Spleen (tissue), 11 donors: ENCODE measurements around the gene AMIGO1. TPM values are rescaled to one million over a fixed set of nuclear protein-coding genes. Genes with fewer than 3 reads are reported as not detected.

Source experiments
- DNase-seq: peaks from one replicate; pipeline ENCODE4 v3.0.0-alpha.2; 2020
- H3K27ac ChIP-seq, 8 donors: fragments of 200-600 bp; sonication (generic) in 7 of 8; 1 replicate in 4 of 8; 2 replicates in 4 of 8; pipeline versions ENCODE4 v1.5.0 to v1.8.0; 2016 to 2021; ENCODE audit warnings: inconsistent platforms in 4 of 8, mild to moderate bottlenecking in 4 of 8, moderate library complexity in 1 of 8
- H3K27me3 ChIP-seq, 7 donors: fragments of 200-600 bp; sonication (generic) in 6 of 7; replicated peaks in 1 of 7; 1 replicate in 4 of 7; 2 replicates in 3 of 7; pipeline versions ENCODE4 v1.5.0 to v1.8.0; 2016 to 2021; ENCODE audit warnings: inconsistent platforms in 3 of 7, mild to moderate bottlenecking in 1 of 7
- H3K36me3 ChIP-seq, 6 donors: fragments of 200-600 bp; sonication (generic) in 5 of 6; 1 replicate in 4 of 6; 2 replicates in 2 of 6; pipeline versions ENCODE4 v1.5.0 to v1.8.0; 2016 to 2021; ENCODE audit warnings: inconsistent platforms in 2 of 6
- H3K4me1 ChIP-seq, 6 donors: fragments of 200-600 bp; sonication (generic) in 5 of 6; 1 replicate in 3 of 6; 2 replicates in 3 of 6; pipeline versions ENCODE4 v1.5.0 to v1.8.0; 2016 to 2021; ENCODE audit warnings: inconsistent platforms in 3 of 6
- H3K4me3 ChIP-seq, 8 donors: fragments of 200-600 bp; sonication (generic) in 7 of 8; 1 replicate in 4 of 8; 2 replicates in 4 of 8; pipeline versions ENCODE4 v1.5.0 to v1.8.0; 2016 to 2021; ENCODE audit warnings: inconsistent platforms in 4 of 8, mild to moderate bottlenecking in 4 of 8, moderate library complexity in 2 of 8
- H3K9me3 ChIP-seq, 8 donors: fragments of 200-600 bp; sonication (generic) in 7 of 8; 1 replicate in 4 of 8; 2 replicates in 4 of 8; pipeline versions ENCODE4 v1.5.0 to v1.8.0; 2016 to 2021; ENCODE audit warnings: inconsistent platforms in 4 of 8
- CTCF ChIP-seq, 11 experiments: fragments of 200-600 bp in 7 of 11; fragments of 450-650 bp in 4 of 11; sonication (generic) in 4 of 11; IDR thresholded peaks in 8 of 11; conservative IDR thresholded peaks in 3 of 11; 1 replicate in 7 of 11; 2 replicates in 4 of 11; pipeline versions ENCODE4 v1.4.0 to v1.8.0; 2016 to 2021; ENCODE audit warnings: antibody characterized with exemption in 11 of 11, inconsistent platforms in 4 of 11, mild to moderate bottlenecking in 1 of 11
- POLR2A ChIP-seq, 3 donors: fragments of 450-650 bp; IDR thresholded peaks; one replicate each; pipeline ENCODE4 v1.5.1; 2017; ENCODE audit warnings: antibody characterized with exemption in 3 of 3, mild to moderate bottlenecking in 1 of 3
- POLR2AphosphoS5 ChIP-seq, 3 donors: sonication (generic); formaldehyde crosslinking; IDR thresholded peaks; one replicate each; pipeline ENCODE4 v1.5.1; 2017; ENCODE audit warnings: antibody characterized with exemption in 3 of 3
- WGBS, 5 donors: extraction: QIAGEN DNeasy Blood & Tissue Kit in 3 of 5; methylation state at CpG; one replicate each; pipeline versions ENCODE4 v1.1.5 to v1.1.7; 2013 to 2018; 5-methylcytosine and 5-hydroxymethylcytosine counted together
- intact Hi-C: fragments of 100-400 bp; cut with DNase I; formaldehyde crosslinking; loops from one replicate; pipeline ENCODE4 v1.15.0; 2023; ENCODE audit warnings: low total_unique reads
- polyA plus RNA-seq, 3 donors: library from polyadenylated mRNA; stranded (reverse); fragments of 200-250 nt; gene quantifications; one replicate each; pipeline ENCODE4 v1.2.1, GENCODE V29; 2013
- total RNA-seq, 7 donors: library from RNA; depleted of rRNA in 3 of 7; stranded (reverse); fragments of >200 nt in 3 of 7; fragmentation: NEBNext Ultra II Directional in 4 of 7; extraction: Animal tissue kit (Norgen Biotek cat#: 25700) in 4 of 7; gene quantifications; one replicate each; pipeline versions ENCODE4 v1.1.0 to v1.2.1, GENCODE V29; 2016 to 2021
- donor health status: healthy with polysubstance abuse.
- donor health status: DM: no; HTN: no; CAD: no; lungs with moderate emphysema.
- donor health status: DM: no; HTN: no; CAD: no.
- donor health status: Bipolar disorder and iron deficiency.
- donor health status: healthy.
- donor health status: DM: no; HTN: no; CAD: no.
- donor health status: DM: yes; HTN: yes; CAD: no.

AMIGO1 gene
- total and polyA plus RNA-seq, 10 donors, result 0.57 to 8.5 (median 5.4) TPM

- Histone ChIP-seq H3K9me3 (no peaks in the 10 kb centered on the region), H3K27me3 (no peaks in the 10 kb centered on the region), H3K27ac (peak overlapping the region in 5 of 8 donors; percentile 36 to 82 (median 55)), H3K36me3 (peaks cover 0 to 67% (median 27%) of the 10 kb centered on the region in 6 donors), H3K4me1 (peaks cover 3 to 88% (median 67%) of the 10 kb centered on the region in 6 donors), H3K4me3 (no peak overlapping the region)
- intact Hi-C loops, result no loop called here
- 54 to 71% (median 59%) methylated on average over 5 of the region's 5 CpGs for WGBS, 5 donors
- DNase-seq, result no peak
- TF ChIP-seq POLR2A (IDR thresholded peaks at IDR 0.05) (no peak), POLR2AphosphoS5 (IDR thresholded peaks at IDR 0.05) (no peak), CTCF (IDR thresholded peaks at IDR 0.05 in 8 of 11, conservative IDR thresholded peaks at IDR 0.05 in 3 of 11) (no peak)
These were observed 8.6 kb downstream of the AMIGO1 start for GRCh38 chr1:109500941-109501381.

GRCh38 chr1:109499661-109500536 is 9.6 kb downstream of the AMIGO1 start:
- Histone ChIP-seq H3K4me1 (peaks cover 13 to 99% (median 78%) of the 10 kb centered on the region in 6 donors), H3K36me3 (peaks cover 0 to 74% (median 30%) of the 10 kb centered on the region in 6 donors), H3K4me3 (no peak overlapping the region), H3K27ac (peak overlapping the region in 5 of 8 donors; percentile 11 to 82 (median 55)), H3K27me3 (no peaks in the 10 kb centered on the region), H3K9me3 (no peaks in the 10 kb centered on the region)
- TF ChIP-seq POLR2AphosphoS5 (IDR thresholded peaks at IDR 0.05) (no peak), CTCF (IDR thresholded peaks at IDR 0.05 in 8 of 11, conservative IDR thresholded peaks at IDR 0.05 in 3 of 11) (peak in 9 of 11 experiments; percentile 13 to 55 (median 45))
- DNase-seq, result no peak
- 59 to 80% (median 67%) methylated on average over 4 of the region's 4 CpGs for WGBS, 5 donors
- intact Hi-C loops, result no loop called here

GRCh38 chr1:109499081-109499480 is 10.4 kb downstream of the AMIGO1 start:
- H3K27ac ChIP-seq, result peak overlapping the region in 5 of 8 donors; percentile 8 to 82 (median 14)
- intact Hi-C loops, result no loop called here
- DNase-seq, result no peak

More at GRCh38 chr1:109499081-109499480, 10.4 kb downstream of the AMIGO1 start:
- Histone ChIP-seq H3K4me3 (no peak overlapping the region), H3K9me3 (no peaks in the 10 kb centered on the region), H3K4me1 (peaks cover 16 to 98% (median 82%) of the 10 kb centered on the region in 6 donors), H3K27me3 (no peaks in the 10 kb centered on the region), H3K36me3 (peaks cover 0 to 74% (median 30%) of the 10 kb centered on the region in 6 donors)
- 86 to 95% (median 90%) methylated on average over 7 of the region's 7 CpGs for WGBS, 5 donors
- TF ChIP-seq POLR2A (IDR thresholded peaks at IDR 0.05) (no peak), POLR2AphosphoS5 (IDR thresholded peaks at IDR 0.05) (no peak), CTCF (IDR thresholded peaks at IDR 0.05 in 8 of 11, conservative IDR thresholded peaks at IDR 0.05 in 3 of 11) (no peak)
